IPS-18c (cell line): ENCODE measurements around the gene AGFG1.

Source experiments
- H3K4me3 ChIP-seq: 2 replicates; pipeline ENCODE4 v1.7.0; 2013; ENCODE audit warnings: low read depth, mild to moderate bottlenecking, low read length, moderate library complexity; ENCODE audit not compliant: insufficient read depth
- H3K9me3 ChIP-seq: one replicate; pipeline ENCODE4 v1.6.1; 2013; ENCODE audit warnings: mild to moderate bottlenecking, low read length, moderate library complexity; ENCODE audit not compliant: control insufficient read depth, insufficient read depth

AGFG1 gene

GRCh38 chr2:227610123-227610522, 138.2 kb downstream of the AGFG1 start:
- H3K4me3 ChIP-seq, result no peak overlapping the region
- no peaks in the 10 kb centered on the region for H3K9me3 ChIP-seq
